H9 (cell line): Measurements from ENCODE around the gene SRP68. TPM values are rescaled to one million over a fixed set of nuclear protein-coding genes. Genes with fewer than 3 reads are reported as not detected.

ENCODE experiments used
- DNase-seq: peaks from one replicate; pipeline ENCODE4 v3.0.0-alpha.2; 2017
- H2AFZ ChIP-seq: one replicate; pipeline ENCODE4 v1.6.1; 2013; ENCODE audit warnings: mild to moderate bottlenecking, low read length, control low read depth, moderate library complexity
- H2AK5ac ChIP-seq: 2 replicates; pipeline ENCODE4 v1.6.1; 2013; ENCODE audit warnings: low read length, control low read depth, mixed read lengths; ENCODE audit not compliant: insufficient read length
- H2BK120ac ChIP-seq: one replicate; pipeline ENCODE4 v1.6.1; 2013; ENCODE audit warnings: low read depth, mild to moderate bottlenecking, low read length, control low read depth, inconsistent platforms; ENCODE audit not compliant: poor library complexity, severe bottlenecking
- H2BK12ac ChIP-seq: 2 replicates; pipeline ENCODE4 v1.6.1; 2013; ENCODE audit warnings: low read length, control low read depth, mixed read lengths, low read depth; ENCODE audit not compliant: insufficient read length
- H2BK15ac ChIP-seq: 2 replicates; pipeline ENCODE4 v1.6.1; 2013; ENCODE audit warnings: low read depth, low read length, control low read depth
- H2BK20ac ChIP-seq: one replicate; pipeline ENCODE4 v1.6.1; 2013; ENCODE audit warnings: low read depth, mild to moderate bottlenecking, low read length, control low read depth, inconsistent platforms; ENCODE audit not compliant: poor library complexity, severe bottlenecking
- H2BK5ac ChIP-seq: 2 replicates; pipeline ENCODE4 v1.6.1; 2013; ENCODE audit warnings: low read length, control low read depth, mixed read lengths; ENCODE audit not compliant: insufficient read length
- H3K14ac ChIP-seq: 2 replicates; pipeline ENCODE4 v1.6.1; 2013; ENCODE audit warnings: low read length, control low read depth; ENCODE audit not compliant: insufficient read depth
- H3K18ac ChIP-seq: 2 replicates; pipeline ENCODE4 v1.6.1; 2013; ENCODE audit warnings: low read depth, mild to moderate bottlenecking, mixed read lengths, low read length, control low read depth; ENCODE audit not compliant: insufficient read length
- H3K23ac ChIP-seq: 2 replicates; pipeline ENCODE4 v1.6.1; 2013; ENCODE audit warnings: low read length, control low read depth, mixed read lengths, low read depth; ENCODE audit not compliant: insufficient read length
- H3K23me2 ChIP-seq: 2 replicates; pipeline ENCODE4 v1.6.1; 2013; ENCODE audit warnings: low read depth, mild to moderate bottlenecking, mixed read lengths, low read length, control low read depth; ENCODE audit not compliant: insufficient read length, poor library complexity, severe bottlenecking
- H3K27ac ChIP-seq: 2 replicates; pipeline ENCODE4 v1.5.1; 2013; ENCODE audit warnings: low read length, control low read depth, mixed read lengths, low read depth; ENCODE audit not compliant: insufficient read length
- H3K27me3 ChIP-seq: 2 replicates; pipeline ENCODE4 v1.6.1; 2013; ENCODE audit warnings: low read length, control low read depth, inconsistent platforms; ENCODE audit not compliant: insufficient read depth
- H3K4ac ChIP-seq: 2 replicates; pipeline ENCODE4 v1.6.1; 2013; ENCODE audit warnings: low read depth, mild to moderate bottlenecking, control low read depth, inconsistent platforms, low read length, moderate library complexity
- H3K4me1 ChIP-seq: 2 replicates; pipeline ENCODE4 v1.6.1; 2013; ENCODE audit warnings: low read length, control low read depth, inconsistent platforms; ENCODE audit not compliant: insufficient read depth
- H3K4me2 ChIP-seq: 2 replicates; pipeline ENCODE4 v1.6.1; 2013; ENCODE audit warnings: low read length, control low read depth, mixed read lengths; ENCODE audit not compliant: insufficient read length, insufficient read depth
- H3K56ac ChIP-seq: 2 replicates; pipeline ENCODE4 v1.6.1; 2013; ENCODE audit warnings: low read depth, mild to moderate bottlenecking, mixed read lengths, low read length, control low read depth; ENCODE audit not compliant: insufficient read length
- H3K79me1 ChIP-seq: 2 replicates; pipeline ENCODE4 v1.6.1; 2013; ENCODE audit warnings: low read depth, mild to moderate bottlenecking, moderate library complexity, low read length, control low read depth, inconsistent platforms; ENCODE audit not compliant: insufficient read depth, poor library complexity, severe bottlenecking
- H3K79me2 ChIP-seq: 2 replicates; pipeline ENCODE4 v1.6.1; 2013; ENCODE audit warnings: low read length, control low read depth, inconsistent platforms; ENCODE audit not compliant: insufficient read depth
- H3K9ac ChIP-seq: 2 replicates; pipeline ENCODE4 v1.6.1; 2013; ENCODE audit warnings: low read length, control low read depth, mixed read lengths; ENCODE audit not compliant: insufficient read length; ENCODE audit errors: extremely low read depth
- H3K9me3 ChIP-seq: one replicate; pipeline ENCODE4 v1.6.1; 2013; ENCODE audit warnings: low read depth, low read length, inconsistent platforms; ENCODE audit not compliant: control insufficient read depth
- H3T11ph ChIP-seq: one replicate; pipeline ENCODE4 v1.6.1; 2013; ENCODE audit warnings: mild to moderate bottlenecking, low read length, control low read depth, inconsistent platforms
- H4K20me1 ChIP-seq: one replicate; pipeline ENCODE4 v1.6.1; 2013; ENCODE audit not compliant: control insufficient read depth, insufficient read length, insufficient read depth
- H4K5ac ChIP-seq: 2 replicates; pipeline ENCODE4 v1.6.1; 2013; ENCODE audit warnings: low read depth, mild to moderate bottlenecking, mixed read lengths, low read length, control low read depth; ENCODE audit not compliant: insufficient read length
- H4K8ac ChIP-seq: replicated peaks from 2 replicates; pipeline ENCODE4 v1.6.1; 2013; ENCODE audit warnings: low read length, control low read depth, mixed read lengths, low read depth; ENCODE audit not compliant: insufficient read length
- H4K91ac ChIP-seq: 2 replicates; pipeline ENCODE4 v1.6.1; 2013; ENCODE audit warnings: low read depth, mild to moderate bottlenecking, moderate library complexity, mixed read lengths, low read length, control low read depth; ENCODE audit not compliant: insufficient read length
- H3K27ac Mint-ChIP-seq, 3 experiments: 2 replicates in 2 of 3; 3 replicates in 1 of 3; pipeline ENCODE4 v1.8.0; 2020 to 2021; ENCODE audit warnings: mixed read lengths in 3 of 3, mild to moderate bottlenecking in 1 of 3, moderate library complexity in 1 of 3
- H3K27me3 Mint-ChIP-seq: 2 replicates; pipeline ENCODE4 v1.8.0; 2021; ENCODE audit warnings: low read depth, mild to moderate bottlenecking, moderate library complexity, mixed read lengths
- H3K36me3 Mint-ChIP-seq, 3 experiments: 2 replicates in 2 of 3; 3 replicates in 1 of 3; pipeline ENCODE4 v1.8.0; 2020 to 2021; ENCODE audit warnings: low read depth in 3 of 3, mixed read lengths in 3 of 3; ENCODE audit not compliant: insufficient read depth in 1 of 3
- H3K4me1 Mint-ChIP-seq, 2 experiments: 2 replicates each; pipeline ENCODE4 v1.8.0; 2020; ENCODE audit warnings: mixed read lengths in 2 of 2
- H3K4me3 Mint-ChIP-seq, 2 experiments: 2 replicates in 1 of 2; 3 replicates in 1 of 2; pipeline ENCODE4 v1.8.0; 2020 to 2021; ENCODE audit warnings: mild to moderate bottlenecking in 2 of 2, mixed read lengths in 2 of 2, moderate library complexity in 1 of 2
- H3K9me3 Mint-ChIP-seq, 2 experiments: 2 replicates in 1 of 2; 3 replicates in 1 of 2; pipeline ENCODE4 v1.8.0; 2020; ENCODE audit warnings: mild to moderate bottlenecking in 2 of 2, mixed read lengths in 2 of 2, moderate library complexity in 1 of 2
- CTCF ChIP-seq: fragments of 200-600 bp; sonication (generic); conservative IDR thresholded peaks from 3 replicates; pipeline ENCODE4 v1.8.0; 2021; ENCODE audit warnings: antibody characterized with exemption, mild to moderate bottlenecking
- WGBS: extraction: QIAGEN DNeasy Blood & Tissue Kit; methylation state at CpG from one replicate; pipeline ENCODE4 v1.1.7; 2013; ENCODE audit warnings: missing lambda C conversion rate, low lambda C conversion rate, mixed read lengths; ENCODE audit not compliant: insufficient read length; ENCODE audit errors: extremely low coverage; 5-methylcytosine and 5-hydroxymethylcytosine counted together
- total RNA-seq: library from RNA; stranded (reverse); gene quantifications from 2 replicates; pipeline ENCODE4 v1.2.1, GENCODE V29; 2021

Gene SRP68
- total RNA-seq, 1 experiment from 2014 or later, result 86.1 TPM

- Histone ChIP-seq H3K23ac (no peak overlapping the region), H3K23me2 (no peaks in the 10 kb centered on the region), H2BK12ac (no peak overlapping the region), H3K56ac (no peak overlapping the region), H4K91ac (no peak overlapping the region), H4K8ac (no peak overlapping the region), H3K79me2 (no peaks in the 10 kb centered on the region), H3T11ph (no peak overlapping the region), H4K5ac (no peak overlapping the region), H3K18ac (no peak overlapping the region), H3K4ac (no peak overlapping the region), H2AK5ac (no peak overlapping the region), H3K9ac (no peak overlapping the region), H2BK120ac (no peak overlapping the region), H3K27ac (no peak overlapping the region), H4K20me1 (no peaks in the 10 kb centered on the region), H3K9me3 (no peaks in the 10 kb centered on the region), H3K4me1 (no peaks in the 10 kb centered on the region), H3K79me1 (no peaks in the 10 kb centered on the region), H2BK15ac (no peak overlapping the region), H2BK20ac (no peak overlapping the region), H3K27me3 (no peaks in the 10 kb centered on the region), H2BK5ac (no peak overlapping the region), H2AFZ (no peak overlapping the region), H3K4me2 (no peak overlapping the region), H3K14ac (no peak overlapping the region)
- WGBS, result no CpG with 5 or more reads among the region's 19 CpGs
- TF ChIP-seq CTCF, result peak; percentile 99
- no peak overlapping the region for H3K4me3 Mint-ChIP-seq
- H3K27ac Mint-ChIP-seq, result peak overlapping the region in 1 of 3 experiments; percentile 44; a peak in 1 of 7 replicates
- DNase-seq, result peak; percentile 97
- peaks cover 3 to 9% of the 10 kb centered on the region in 2 experiments for H3K4me1 Mint-ChIP-seq
- peaks cover 0 to 2% of the 10 kb centered on the region in 2 experiments; a peak in 2 of 5 replicates for H3K9me3 Mint-ChIP-seq
- peaks cover 7% of the 10 kb centered on the region for H3K27me3 Mint-ChIP-seq
- peaks cover 0 to 2% (median 0%) of the 10 kb centered on the region in 3 experiments; a peak in 1 of 7 replicates for H3K36me3 Mint-ChIP-seq
These were observed 58.0 kb downstream of the SRP68 start for GRCh38 chr17:76014100-76014924.
